ENCODE data around the gene C1QA.

Gene C1QA

DNA sequence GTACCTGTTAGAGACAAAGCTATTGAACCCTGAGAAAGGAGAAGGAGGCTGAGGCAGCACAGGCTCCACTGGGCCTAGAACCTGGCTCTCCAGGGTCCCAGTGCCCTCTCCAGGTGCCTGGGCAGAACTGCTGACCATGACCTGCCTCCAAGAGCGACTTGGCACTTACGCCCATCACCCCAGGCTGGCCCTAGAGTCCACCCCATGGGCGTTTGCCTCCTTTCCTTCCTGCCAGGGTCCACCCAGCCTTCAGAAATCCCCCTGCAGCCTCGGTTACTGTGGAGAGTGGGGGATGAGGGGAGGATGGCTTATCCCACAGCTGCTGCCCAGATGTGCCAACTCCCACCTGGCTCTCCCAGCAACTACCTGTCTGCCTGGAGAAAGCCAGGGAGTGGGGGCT, 14.7 kb upstream of the C1QA start:
- no peak for DNase-seq (ENCODE audit: low read depth)
- H3K4me3 ChIP-seq (ENCODE audit: low read depth, low read length), result no peak overlapping the region
- TF ChIP-seq, protein P1, sequence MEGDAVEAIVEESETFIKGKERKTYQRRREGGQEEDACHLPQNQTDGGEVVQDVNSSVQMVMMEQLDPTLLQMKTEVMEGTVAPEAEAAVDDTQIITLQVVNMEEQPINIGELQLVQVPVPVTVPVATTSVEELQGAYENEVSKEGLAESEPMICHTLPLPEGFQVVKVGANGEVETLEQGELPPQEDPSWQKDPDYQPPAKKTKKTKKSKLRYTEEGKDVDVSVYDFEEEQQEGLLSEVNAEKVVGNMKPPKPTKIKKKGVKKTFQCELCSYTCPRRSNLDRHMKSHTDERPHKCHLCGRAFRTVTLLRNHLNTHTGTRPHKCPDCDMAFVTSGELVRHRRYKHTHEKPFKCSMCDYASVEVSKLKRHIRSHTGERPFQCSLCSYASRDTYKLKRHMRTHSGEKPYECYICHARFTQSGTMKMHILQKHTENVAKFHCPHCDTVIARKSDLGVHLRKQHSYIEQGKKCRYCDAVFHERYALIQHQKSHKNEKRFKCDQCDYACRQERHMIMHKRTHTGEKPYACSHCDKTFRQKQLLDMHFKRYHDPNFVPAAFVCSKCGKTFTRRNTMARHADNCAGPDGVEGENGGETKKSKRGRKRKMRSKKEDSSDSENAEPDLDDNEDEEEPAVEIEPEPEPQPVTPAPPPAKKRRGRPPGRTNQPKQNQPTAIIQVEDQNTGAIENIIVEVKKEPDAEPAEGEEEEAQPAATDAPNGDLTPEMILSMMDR (IDR thresholded peaks at IDR 0.05; ENCODE audit: low read depth, low read length), result no peak
- TF ChIP-seq MYC (IDR thresholded peaks at IDR 0.05; ENCODE audit: low read depth, low read length) (no peak), POLR2A (IDR thresholded peaks at IDR 0.05; ENCODE audit: extremely low read depth, insufficient read length) (no peak)
- TF ChIP-seq, protein P2, sequence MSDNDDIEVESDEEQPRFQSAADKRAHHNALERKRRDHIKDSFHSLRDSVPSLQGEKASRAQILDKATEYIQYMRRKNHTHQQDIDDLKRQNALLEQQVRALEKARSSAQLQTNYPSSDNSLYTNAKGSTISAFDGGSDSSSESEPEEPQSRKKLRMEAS (IDR thresholded peaks at IDR 0.05; ENCODE audit: low read depth, low read length), result no peak

DNA sequence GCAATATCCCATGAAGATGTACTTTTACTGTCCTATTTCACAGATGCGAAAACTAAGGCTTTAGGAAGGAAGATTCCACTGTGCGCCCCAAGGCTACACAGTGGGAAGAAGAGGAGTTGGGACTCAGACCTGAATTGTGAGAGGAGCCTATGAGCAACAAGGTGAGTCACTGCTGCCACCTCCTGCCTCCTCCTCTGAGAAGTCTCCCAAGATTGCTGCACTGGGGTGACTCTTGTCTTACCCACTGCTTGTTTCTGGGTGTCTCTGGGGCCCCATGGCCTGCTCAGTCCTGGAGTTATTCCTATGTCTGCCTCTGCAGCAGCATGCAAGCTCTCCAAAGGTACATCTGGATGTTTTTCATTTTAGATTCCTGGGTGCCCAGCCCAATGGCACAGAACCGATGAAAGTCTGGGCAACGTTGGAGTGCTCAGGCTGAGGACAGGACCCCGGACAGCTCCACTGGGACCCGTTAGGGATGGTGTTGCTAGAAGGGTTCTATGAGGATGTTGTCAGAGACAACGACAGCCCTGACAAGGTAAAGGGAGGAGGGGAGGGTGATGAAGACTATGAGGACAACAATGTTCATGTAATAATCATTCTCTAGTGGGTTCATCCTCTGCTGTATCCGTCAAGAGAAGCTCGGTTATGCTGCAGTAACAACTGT, 11.0 kb upstream of the C1QA start:
- DNase-seq (ENCODE audit: low read depth), result no peak
- H3K4me3 ChIP-seq (ENCODE audit: low read depth, low read length), result no peak overlapping the region
- TF ChIP-seq, protein P1 (IDR thresholded peaks at IDR 0.05; ENCODE audit: low read depth, low read length), result no peak
- TF ChIP-seq POLR2A (IDR thresholded peaks at IDR 0.05; ENCODE audit: extremely low read depth, insufficient read length) (no peak), MYC (IDR thresholded peaks at IDR 0.05; ENCODE audit: low read depth, low read length) (no peak)
- TF ChIP-seq, protein P2 (IDR thresholded peaks at IDR 0.05; ENCODE audit: low read depth, low read length), result no peak

DNA sequence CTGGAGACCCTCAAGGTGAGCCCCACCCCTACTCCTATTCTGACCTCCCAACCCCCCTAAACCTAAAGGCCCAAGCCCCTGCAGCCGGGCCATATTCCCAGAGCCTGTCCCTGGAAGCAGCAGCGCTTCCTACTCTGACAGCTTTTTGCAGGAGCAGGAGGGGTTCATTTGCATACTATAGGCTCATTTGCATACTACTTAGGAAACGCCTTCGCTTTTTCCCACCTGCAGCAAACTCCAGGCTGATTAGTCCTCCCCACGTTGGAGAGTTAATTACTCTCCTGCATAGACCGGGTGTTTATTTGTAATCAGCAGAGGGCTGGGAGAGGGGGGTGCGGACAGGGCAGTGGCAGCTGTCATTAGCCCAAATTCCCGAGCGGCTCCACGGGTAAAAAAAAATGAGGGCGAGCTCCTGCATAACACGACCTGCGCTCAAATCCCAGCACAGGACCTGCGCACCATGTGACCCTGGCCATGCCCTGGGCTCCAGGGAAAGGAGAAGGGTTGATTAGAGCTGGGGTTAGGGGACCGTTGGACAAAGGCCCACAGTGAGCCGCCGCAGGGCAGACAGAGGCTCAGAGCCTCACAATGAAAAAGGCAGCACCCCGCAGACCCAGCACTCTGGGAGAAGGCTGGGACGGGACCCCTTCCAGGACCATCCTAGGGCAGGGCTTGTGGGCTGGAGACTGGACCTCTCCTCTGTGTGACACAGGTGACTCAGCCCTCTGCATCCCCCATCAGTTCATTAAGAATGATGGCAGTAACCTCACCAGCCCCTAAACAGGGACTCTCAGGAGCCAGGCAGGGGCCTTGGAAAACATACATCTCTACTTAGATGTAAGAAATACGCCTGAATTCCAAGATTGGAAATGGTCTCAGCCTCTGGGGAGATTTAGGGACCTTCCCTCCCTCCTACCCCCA, 9.9 kb upstream of the C1QA start:
- no peak overlapping the region for H3K4me3 ChIP-seq (ENCODE audit: low read depth, low read length)
- DNase-seq (ENCODE audit: low read depth), result no peak
- TF ChIP-seq, protein P1 (IDR thresholded peaks at IDR 0.05; ENCODE audit: low read depth, low read length), result no peak
- TF ChIP-seq MYC (IDR thresholded peaks at IDR 0.05; ENCODE audit: low read depth, low read length), result no peak
- no peak for TF ChIP-seq POLR2A (IDR thresholded peaks at IDR 0.05; ENCODE audit: extremely low read depth, insufficient read length)
- TF ChIP-seq, protein P2 (IDR thresholded peaks at IDR 0.05; ENCODE audit: low read depth, low read length), result no peak

DNA sequence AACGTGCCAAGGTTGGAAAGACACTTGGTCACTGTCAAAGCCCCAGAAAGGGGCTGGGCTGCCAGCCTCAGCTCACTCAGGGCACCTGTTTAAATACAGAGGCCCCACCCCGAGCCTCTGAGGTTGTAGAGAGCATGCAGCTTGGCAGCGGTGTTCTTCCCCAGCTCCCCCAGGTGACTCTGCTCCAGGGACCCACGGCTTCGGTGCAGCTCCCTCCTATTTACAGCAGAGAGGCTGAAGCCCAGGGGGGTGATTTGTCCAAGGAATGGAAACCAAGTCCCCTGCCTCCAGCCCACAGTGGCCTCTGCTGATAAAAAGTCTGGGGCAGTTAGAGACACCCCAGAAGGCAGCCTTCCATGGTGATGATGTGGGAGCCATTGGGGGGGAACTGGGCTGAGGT, 9.1 kb upstream of the C1QA start:
- TF ChIP-seq, protein P1 (IDR thresholded peaks at IDR 0.05; ENCODE audit: low read depth, low read length), result no peak
- TF ChIP-seq POLR2A (IDR thresholded peaks at IDR 0.05; ENCODE audit: extremely low read depth, insufficient read length) (no peak), MYC (IDR thresholded peaks at IDR 0.05; ENCODE audit: low read depth, low read length) (no peak)
- TF ChIP-seq, protein P2 (IDR thresholded peaks at IDR 0.05; ENCODE audit: low read depth, low read length), result no peak
- no peak for DNase-seq (ENCODE audit: low read depth)
- H3K4me3 ChIP-seq (ENCODE audit: low read depth, low read length), result no peak overlapping the region

DNA sequence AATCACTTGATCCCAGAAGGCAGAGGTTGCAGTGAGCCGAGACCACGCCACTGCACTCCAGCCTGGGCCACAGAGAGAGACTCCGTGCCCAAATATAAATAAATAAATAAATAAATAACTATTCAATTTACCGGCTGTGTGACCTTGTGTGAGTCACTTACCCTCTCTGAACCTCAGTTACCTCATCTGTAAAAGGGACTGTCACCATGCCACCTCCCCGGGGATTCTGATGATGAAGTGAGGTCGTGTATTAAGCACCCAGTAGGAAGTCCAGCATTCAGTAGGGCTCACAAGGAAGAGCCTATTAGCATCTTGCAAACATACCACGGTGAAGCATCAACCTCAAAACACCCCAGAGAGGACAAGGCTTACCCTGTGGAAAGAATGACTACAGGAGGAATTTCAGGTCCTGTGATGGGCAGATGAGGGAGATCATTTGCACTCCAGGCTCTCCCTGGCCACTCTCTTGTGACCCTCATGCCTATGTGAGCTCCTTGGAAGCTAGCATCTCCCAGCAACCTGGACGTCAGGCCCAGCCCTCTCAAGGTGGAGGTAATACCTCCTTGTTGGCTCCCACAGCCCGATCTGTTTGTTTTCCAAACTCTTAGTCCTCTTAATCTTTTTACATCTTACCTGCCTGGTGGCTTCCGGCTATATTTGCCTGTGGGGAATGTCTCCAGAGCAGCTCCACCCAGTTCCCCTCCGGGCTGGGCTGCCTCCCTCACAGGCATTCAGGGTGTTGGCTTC, 7.6 kb upstream of the C1QA start:
- H3K4me3 ChIP-seq (ENCODE audit: low read depth, low read length), result no peak overlapping the region
- DNase-seq (ENCODE audit: low read depth), result no peak
- TF ChIP-seq POLR2A (IDR thresholded peaks at IDR 0.05; ENCODE audit: extremely low read depth, insufficient read length), result no peak
- TF ChIP-seq, protein P1 (IDR thresholded peaks at IDR 0.05; ENCODE audit: low read depth, low read length), result no peak
- TF ChIP-seq, protein P2 (IDR thresholded peaks at IDR 0.05; ENCODE audit: low read depth, low read length), result no peak
- TF ChIP-seq MYC (IDR thresholded peaks at IDR 0.05; ENCODE audit: low read depth, low read length), result no peak

Measured in NB4 (cell line).